PFSK-1 (cell line): ENCODE data around the gene RIN3.

ENCODE experiments used
- FOXP2 ChIP-seq: optimal IDR thresholded peaks from 2 replicates; pipeline ENCODE3; 2011; ENCODE audit warnings: borderline replicate concordance, control low read depth, inconsistent platforms; ENCODE audit not compliant: insufficient read depth; ENCODE audit errors: extremely low read length, extremely low read depth
- POLR2AphosphoS5 ChIP-seq: IDR thresholded peaks from 2 replicates; pipeline ENCODE4 v1.6.1; 2012; ENCODE audit warnings: low read depth, mild to moderate bottlenecking, control low read depth, low read length, moderate library complexity
- SIN3A ChIP-seq: IDR thresholded peaks from 2 replicates; pipeline ENCODE4 v1.6.1; 2012; ENCODE audit warnings: mild to moderate bottlenecking, low read length, moderate library complexity, borderline replicate concordance; ENCODE audit not compliant: insufficient read depth
- TAF1 ChIP-seq: IDR thresholded peaks from 2 replicates; pipeline ENCODE4 v1.6.1; 2012; ENCODE audit warnings: low read length, control low read depth, borderline replicate concordance; ENCODE audit not compliant: insufficient read depth
- TF ChIP-seq, protein P1 (sequence below), 2 experiments: IDR thresholded peaks; 2 replicates each; pipeline versions ENCODE4 v1.6.1 to v1.8.0; 2011 to 2012; ENCODE audit warnings: low read depth in 2 of 2, low read length in 2 of 2, control low read depth in 1 of 2, inconsistent platforms in 1 of 2, mild to moderate bottlenecking in 1 of 2, moderate library complexity in 1 of 2; ENCODE audit not compliant: insufficient read depth in 1 of 2

The RIN3 gene

DNA sequence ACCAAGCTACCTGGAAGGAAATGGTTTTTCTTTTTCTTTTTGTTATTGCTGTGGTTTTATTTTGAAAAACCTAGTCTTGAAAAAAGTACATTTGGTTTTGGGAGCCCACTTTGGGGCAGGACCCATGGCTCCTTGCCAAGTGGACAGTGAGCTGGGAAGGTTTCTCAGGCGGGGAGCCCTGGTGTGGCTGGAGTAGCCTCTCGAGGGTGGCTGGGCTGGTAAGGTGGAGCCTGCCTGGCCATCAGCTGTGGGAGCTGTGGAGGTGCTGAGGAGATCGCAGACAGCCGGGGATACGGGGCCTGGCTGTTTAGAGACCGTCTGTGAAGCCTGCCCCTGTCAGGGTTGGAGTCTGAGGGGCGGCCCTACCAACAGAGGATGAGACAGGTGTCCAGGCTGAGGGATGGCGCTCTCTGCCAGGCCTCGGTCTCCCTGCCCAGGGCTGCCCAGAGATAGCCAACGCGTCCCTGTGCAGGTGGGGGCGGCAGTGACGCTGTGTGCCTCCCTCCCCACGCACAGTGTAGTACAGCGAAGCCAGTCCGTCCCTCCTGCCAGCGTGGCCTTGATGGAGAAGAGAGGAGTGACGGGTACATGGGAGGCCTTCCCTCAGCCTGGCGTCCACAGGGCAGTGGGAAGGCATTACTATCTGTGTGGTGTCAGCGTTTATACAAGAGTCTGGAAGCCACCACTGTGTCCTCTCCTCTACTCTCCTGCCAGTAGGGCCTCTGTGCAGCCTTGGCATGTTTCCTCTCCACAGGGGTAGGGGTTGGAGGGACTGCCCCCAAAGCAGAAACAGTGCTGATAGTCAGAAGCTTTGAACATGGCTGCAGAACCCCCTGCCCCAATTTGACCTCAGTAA, 5.9 kb downstream of the RIN3 start:
- TF ChIP-seq, protein P1, sequence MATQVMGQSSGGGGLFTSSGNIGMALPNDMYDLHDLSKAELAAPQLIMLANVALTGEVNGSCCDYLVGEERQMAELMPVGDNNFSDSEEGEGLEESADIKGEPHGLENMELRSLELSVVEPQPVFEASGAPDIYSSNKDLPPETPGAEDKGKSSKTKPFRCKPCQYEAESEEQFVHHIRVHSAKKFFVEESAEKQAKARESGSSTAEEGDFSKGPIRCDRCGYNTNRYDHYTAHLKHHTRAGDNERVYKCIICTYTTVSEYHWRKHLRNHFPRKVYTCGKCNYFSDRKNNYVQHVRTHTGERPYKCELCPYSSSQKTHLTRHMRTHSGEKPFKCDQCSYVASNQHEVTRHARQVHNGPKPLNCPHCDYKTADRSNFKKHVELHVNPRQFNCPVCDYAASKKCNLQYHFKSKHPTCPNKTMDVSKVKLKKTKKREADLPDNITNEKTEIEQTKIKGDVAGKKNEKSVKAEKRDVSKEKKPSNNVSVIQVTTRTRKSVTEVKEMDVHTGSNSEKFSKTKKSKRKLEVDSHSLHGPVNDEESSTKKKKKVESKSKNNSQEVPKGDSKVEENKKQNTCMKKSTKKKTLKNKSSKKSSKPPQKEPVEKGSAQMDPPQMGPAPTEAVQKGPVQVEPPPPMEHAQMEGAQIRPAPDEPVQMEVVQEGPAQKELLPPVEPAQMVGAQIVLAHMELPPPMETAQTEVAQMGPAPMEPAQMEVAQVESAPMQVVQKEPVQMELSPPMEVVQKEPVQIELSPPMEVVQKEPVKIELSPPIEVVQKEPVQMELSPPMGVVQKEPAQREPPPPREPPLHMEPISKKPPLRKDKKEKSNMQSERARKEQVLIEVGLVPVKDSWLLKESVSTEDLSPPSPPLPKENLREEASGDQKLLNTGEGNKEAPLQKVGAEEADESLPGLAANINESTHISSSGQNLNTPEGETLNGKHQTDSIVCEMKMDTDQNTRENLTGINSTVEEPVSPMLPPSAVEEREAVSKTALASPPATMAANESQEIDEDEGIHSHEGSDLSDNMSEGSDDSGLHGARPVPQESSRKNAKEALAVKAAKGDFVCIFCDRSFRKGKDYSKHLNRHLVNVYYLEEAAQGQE (IDR thresholded peaks at IDR 0.05; ENCODE audit: insufficient read depth in 1 of 2, low read depth in 2 of 2, low read length in 2 of 2), result no peak
- no peak for TF ChIP-seq POLR2AphosphoS5
- no peak for TF ChIP-seq SIN3A
- TF ChIP-seq TAF1, result no peak
- no peak for TF ChIP-seq FOXP2

- TF ChIP-seq POLR2AphosphoS5, result no peak
These were observed 6.8 kb downstream of the RIN3 start for GRCh38 chr14:92520102-92521057.

- TF ChIP-seq, protein P1 (IDR thresholded peaks at IDR 0.05; ENCODE audit: insufficient read depth in 1 of 2, low read depth in 2 of 2, low read length in 2 of 2), result no peak
- TF ChIP-seq FOXP2 (no peak), SIN3A (no peak), TAF1 (no peak), POLR2AphosphoS5 (no peak)
These were observed 7.5 kb downstream of the RIN3 start for GRCh38 chr14:92521058-92521415.

DNA sequence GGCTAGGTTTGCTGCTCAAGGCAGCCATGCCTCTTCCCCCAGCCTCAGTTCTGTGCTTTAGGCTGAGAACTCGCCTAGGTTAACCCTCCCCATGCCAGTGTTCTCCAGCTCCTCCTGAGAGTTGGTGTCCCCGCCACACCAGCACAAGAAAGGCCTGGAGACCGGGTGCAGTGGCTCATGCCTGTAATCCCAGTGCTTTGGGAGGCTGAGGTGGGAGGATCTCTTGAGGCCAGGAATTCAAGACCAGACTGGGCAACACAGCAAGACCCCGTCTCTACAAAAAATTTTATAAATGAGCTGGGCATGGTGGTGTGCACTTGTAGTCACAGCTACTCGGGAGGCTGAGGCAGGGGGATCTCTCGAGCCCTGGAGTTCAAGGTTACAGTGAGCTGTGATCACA, 10.2 kb downstream of the RIN3 start:
- TF ChIP-seq FOXP2 (no peak), SIN3A (no peak), TAF1 (no peak), POLR2AphosphoS5 (no peak)
- TF ChIP-seq, protein P1 (IDR thresholded peaks at IDR 0.05; ENCODE audit: insufficient read depth in 1 of 2, low read depth in 2 of 2, low read length in 2 of 2), result no peak

- no peak for TF ChIP-seq POLR2AphosphoS5
- TF ChIP-seq FOXP2, result no peak
- TF ChIP-seq SIN3A, result no peak
- TF ChIP-seq TAF1, result no peak
- TF ChIP-seq, protein P1 (IDR thresholded peaks at IDR 0.05; ENCODE audit: insufficient read depth in 1 of 2, low read depth in 2 of 2, low read length in 2 of 2), result no peak
These were observed 11.1 kb downstream of the RIN3 start for GRCh38 chr14:92524602-92525185.
